ENCODE data around the gene SAMD14. TPM values are rescaled to one million over a fixed set of nuclear protein-coding genes. Genes with fewer than 3 reads are reported as not detected.

Gene SAMD14
- total and polyA plus RNA-seq, 10 of the 15 experiments (the other 5 are each of a cell fraction or from before 2014, with no cell fraction given): 0.06 to 1.7 (median 0.25) TPM; not detected in 3

- TF ChIP-seq PRDM15 (CRISPR knock-in tag; IDR thresholded peaks at IDR 0.05): no peak
- TF ChIP-seq BCL11A (IDR thresholded peaks at IDR 0.05; ENCODE audit: low read depth, low read length): no peak
- no peak for TF ChIP-seq ZBTB4 (CRISPR knock-in tag; IDR thresholded peaks at IDR 0.05)
Measured at GRCh38 chr17:50103941-50104340, 26.0 kb downstream of the SAMD14 start (continued).

- CTCF ChIA-PET: interaction anchor here (0.6 to 1.6 kb wide), 4 partner anchors 9 to 101 kb away, joined by 3 to 8 read pairs (median 4); no protein-coding TSS in a partner anchor
- Histone ChIP-seq H3K4me2 (ENCODE audit: control insufficient read depth, insufficient read depth) (no peak overlapping the region), H3K27me3 (replicated peaks in 1 of 2; ENCODE audit: control insufficient read depth in 2 of 2, insufficient read depth in 2 of 2, low read length in 1 of 2) (no peaks in the 10 kb centered on the region), H2AFZ (ENCODE audit: control insufficient read depth, low read depth, low read length) (no peak overlapping the region), H3K4me1 (ENCODE audit: control insufficient read depth, insufficient read depth, low read length) (no peaks in the 10 kb centered on the region), H3K4me3 (no peak overlapping the region), H3K9ac (ENCODE audit: control insufficient read depth, insufficient read depth, low read length) (no peak overlapping the region), H3K79me2 (ENCODE audit: control insufficient read depth, insufficient read depth, low read length) (no peaks in the 10 kb centered on the region), H4K20me1 (ENCODE audit: control insufficient read depth, insufficient read depth) (no peaks in the 10 kb centered on the region), H3K27ac (ENCODE audit: control insufficient read depth, insufficient read depth) (no peak overlapping the region), H3K9me3 (replicated peaks; ENCODE audit: control insufficient read depth, insufficient read depth, low read length) (no peaks in the 10 kb centered on the region), H3K36me3 (ENCODE audit: control insufficient read depth in 2 of 2, insufficient read depth in 2 of 2, low read length in 1 of 2) (no peaks in the 10 kb centered on the region; a peak in 1 of 4 replicates)
- FAIRE-seq (no peak), ATAC-seq (no peak), DNase-seq (ENCODE audit: low read depth, low spot score) (no peak)
- SMC1A ChIA-PET (ENCODE audit: uncharacterized antibody, unreplicated experiment): no interaction called here
- intact Hi-C loops (cut with micrococcal nuclease; ENCODE audit: unreplicated experiment): no loop called here
- no TSS peak for BruUV-seq (replicated peaks)
- in situ Hi-C loops (cut with MboI): no loop called here
- RAD21 ChIA-PET (ENCODE audit: unreplicated experiment): no interaction called here
- WGBS (ENCODE audit: insufficient coverage, insufficient replicate concordance, low lambda C conversion rate, missing lambda C conversion rate): 51% methylated on average over 2 of the region's 2 CpGs
- POLR2A ChIA-PET: no interaction called here
- TF ChIP-seq ZBTB40 (IDR thresholded peaks at IDR 0.05; ENCODE audit: borderline replicate concordance): no peak
- no peak for TF ChIP-seq PAX5 (IDR thresholded peaks at IDR 0.05; ENCODE audit: borderline replicate concordance, low read depth, low read length)
- TF ChIP-seq HCFC1 (IDR thresholded peaks at IDR 0.05; ENCODE audit: low read length): no peak
- no peak for TF ChIP-seq ZZZ3 (IDR thresholded peaks at IDR 0.05; ENCODE audit: control insufficient read depth, insufficient read length, low read depth)
- no peak for TF ChIP-seq IRF5 (IDR thresholded peaks at IDR 0.05; ENCODE audit: borderline replicate concordance)
- no peak for TF ChIP-seq ZSCAN29 (IDR thresholded peaks at IDR 0.05)
Measured at GRCh38 chr17:50103252-50103651, 26.7 kb downstream of the SAMD14 start.

Measured in GM12878 (cell line).